ENCODE data around the gene DCAF12L1. TPM values are rescaled to one million over a fixed set of nuclear protein-coding genes. Genes with fewer than 3 reads are reported as not detected.

Gene DCAF12L1
- polyA plus RNA-seq (2011; rRNA removed) (not detected in 2 replicates), polyA minus RNA-seq (2011; rRNA and poly(A)+ RNA removed) (not detected in 2 replicates)

DNA sequence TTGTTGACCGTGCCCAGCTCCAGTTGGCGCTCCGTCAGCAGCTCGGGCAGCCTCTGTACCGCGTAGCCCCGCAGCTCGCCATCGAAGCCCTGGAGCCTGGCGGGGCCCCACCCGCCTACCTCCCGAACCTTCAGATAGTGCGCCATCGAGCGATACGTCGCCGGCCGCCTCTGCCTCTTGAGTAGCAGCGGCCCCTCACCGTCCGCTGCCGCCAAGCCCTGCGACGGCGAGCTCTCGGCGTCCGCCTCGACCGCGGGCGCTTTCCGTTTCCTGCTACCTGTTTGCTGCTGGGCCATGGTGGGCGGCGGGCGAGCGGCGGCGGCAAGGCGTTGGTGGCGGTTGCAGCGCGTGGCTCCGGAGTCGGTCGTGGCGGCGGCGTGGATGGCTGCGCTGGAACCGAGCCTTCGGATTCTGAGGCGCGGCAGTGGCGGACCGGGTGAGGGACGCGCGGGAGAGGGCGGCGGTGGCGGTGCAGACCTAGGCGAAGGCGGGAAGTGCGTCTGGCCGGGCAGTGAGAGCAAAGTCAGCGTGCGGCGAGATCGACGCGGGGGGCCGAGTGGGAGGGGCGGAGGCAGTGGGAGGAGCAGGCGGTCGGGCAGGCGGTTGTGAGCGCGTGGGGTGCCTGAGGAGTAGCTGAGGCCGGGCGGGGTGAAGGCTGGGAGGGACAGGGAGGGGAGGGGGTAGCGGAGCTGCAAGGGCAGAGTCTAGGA is at the start of gene DCAF12L1:
Gene DCAF12L1 (minus strand): TSS at position 502 of the 710 bp plus-strand sequence. CDS start 206 bp downstream, at position 296.
- no peak within 1 kb of the TSS for H3K4me3 ChIP-seq (ENCODE audit: low read depth, low read length)
- no peak for DNase-seq (ENCODE audit: low read depth, low spot score)
- ChIA-PET POLR2A (no interaction called here), CTCF (no interaction called here)
- TF ChIP-seq, protein P1, sequence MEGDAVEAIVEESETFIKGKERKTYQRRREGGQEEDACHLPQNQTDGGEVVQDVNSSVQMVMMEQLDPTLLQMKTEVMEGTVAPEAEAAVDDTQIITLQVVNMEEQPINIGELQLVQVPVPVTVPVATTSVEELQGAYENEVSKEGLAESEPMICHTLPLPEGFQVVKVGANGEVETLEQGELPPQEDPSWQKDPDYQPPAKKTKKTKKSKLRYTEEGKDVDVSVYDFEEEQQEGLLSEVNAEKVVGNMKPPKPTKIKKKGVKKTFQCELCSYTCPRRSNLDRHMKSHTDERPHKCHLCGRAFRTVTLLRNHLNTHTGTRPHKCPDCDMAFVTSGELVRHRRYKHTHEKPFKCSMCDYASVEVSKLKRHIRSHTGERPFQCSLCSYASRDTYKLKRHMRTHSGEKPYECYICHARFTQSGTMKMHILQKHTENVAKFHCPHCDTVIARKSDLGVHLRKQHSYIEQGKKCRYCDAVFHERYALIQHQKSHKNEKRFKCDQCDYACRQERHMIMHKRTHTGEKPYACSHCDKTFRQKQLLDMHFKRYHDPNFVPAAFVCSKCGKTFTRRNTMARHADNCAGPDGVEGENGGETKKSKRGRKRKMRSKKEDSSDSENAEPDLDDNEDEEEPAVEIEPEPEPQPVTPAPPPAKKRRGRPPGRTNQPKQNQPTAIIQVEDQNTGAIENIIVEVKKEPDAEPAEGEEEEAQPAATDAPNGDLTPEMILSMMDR (IDR thresholded peaks at IDR 0.05; ENCODE audit: low read depth, low read length) = no peak
- H3K27ac ChIP-seq (ENCODE audit: low read depth, low read length) = no peak within 1 kb of the TSS
- H3K27me3 ChIP-seq (ENCODE audit: control insufficient read depth, insufficient read depth, low read length) = no peaks in the 10 kb centered on the region
- H3K9me3 ChIP-seq (ENCODE audit: control insufficient read depth, insufficient read depth, low read length) = peaks cover 22% of the 10 kb centered on the region; the same call in 1 of the 2 replicates

DNA sequence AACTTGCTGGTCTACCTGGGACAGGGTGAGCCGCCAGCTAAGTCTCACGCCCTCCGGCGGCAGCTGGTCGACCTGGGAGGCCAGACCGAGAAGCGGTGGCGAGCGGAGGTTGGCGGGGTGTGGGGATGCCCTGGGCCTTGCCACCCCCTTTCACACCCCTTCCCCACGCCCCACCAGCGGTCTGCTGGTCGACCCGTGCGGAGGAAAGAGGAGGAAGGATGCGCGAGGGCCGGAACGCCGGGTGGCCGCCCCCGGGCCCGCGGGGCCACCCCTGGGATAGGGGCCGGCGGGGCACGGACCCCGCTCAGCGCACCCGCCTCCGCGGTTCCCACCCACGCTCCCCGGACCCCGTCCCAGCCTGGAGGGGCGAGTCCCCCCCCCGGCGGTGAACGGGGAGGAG is 28.3 kb upstream of the DCAF12L1 start:
- Histone ChIP-seq H3K27ac (ENCODE audit: low read depth, low read length) (no peak overlapping the region), H3K4me3 (ENCODE audit: low read depth, low read length) (no peak overlapping the region), H3K9me3 (ENCODE audit: control insufficient read depth, insufficient read depth, low read length) (no peaks in the 10 kb centered on the region; the same call in 1 of the 2 replicates), H3K27me3 (ENCODE audit: control insufficient read depth, insufficient read depth, low read length) (no peaks in the 10 kb centered on the region)
- DNase-seq (ENCODE audit: low read depth, low spot score) = no peak
- CTCF ChIA-PET = no interaction called here
- TF ChIP-seq, protein P1 (IDR thresholded peaks at IDR 0.05; ENCODE audit: low read depth, low read length) = no peak
- POLR2A ChIA-PET = no interaction called here

DNA sequence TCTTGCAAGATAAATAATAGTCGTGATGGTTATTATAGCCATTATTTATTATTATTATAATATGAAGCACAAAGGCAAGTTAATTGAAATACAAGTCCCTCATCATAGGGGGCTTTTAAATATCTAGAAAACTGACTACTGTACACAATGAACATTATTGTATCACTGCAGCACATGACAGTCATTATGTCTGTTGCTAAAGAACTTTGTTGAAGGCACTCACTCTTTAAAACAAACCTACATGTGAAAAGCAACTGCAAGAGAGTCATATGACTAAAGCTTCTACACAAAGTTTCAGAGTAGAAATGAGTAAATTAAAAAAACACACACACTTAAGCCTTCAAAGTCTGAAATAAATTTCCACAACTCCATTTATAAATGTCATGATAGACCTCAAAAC is 23.3 kb upstream of the DCAF12L1 start:
- ChIA-PET CTCF (no interaction called here), POLR2A (no interaction called here)
- Histone ChIP-seq H3K9me3 (ENCODE audit: control insufficient read depth, insufficient read depth, low read length) (no peaks in the 10 kb centered on the region; the same call in 1 of the 2 replicates), H3K4me3 (ENCODE audit: low read depth, low read length) (no peak overlapping the region), H3K27me3 (ENCODE audit: control insufficient read depth, insufficient read depth, low read length) (no peaks in the 10 kb centered on the region), H3K27ac (ENCODE audit: low read depth, low read length) (no peak overlapping the region)
- no peak for DNase-seq (ENCODE audit: low read depth, low spot score)
- TF ChIP-seq, protein P1 (IDR thresholded peaks at IDR 0.05; ENCODE audit: low read depth, low read length) = no peak

DNA sequence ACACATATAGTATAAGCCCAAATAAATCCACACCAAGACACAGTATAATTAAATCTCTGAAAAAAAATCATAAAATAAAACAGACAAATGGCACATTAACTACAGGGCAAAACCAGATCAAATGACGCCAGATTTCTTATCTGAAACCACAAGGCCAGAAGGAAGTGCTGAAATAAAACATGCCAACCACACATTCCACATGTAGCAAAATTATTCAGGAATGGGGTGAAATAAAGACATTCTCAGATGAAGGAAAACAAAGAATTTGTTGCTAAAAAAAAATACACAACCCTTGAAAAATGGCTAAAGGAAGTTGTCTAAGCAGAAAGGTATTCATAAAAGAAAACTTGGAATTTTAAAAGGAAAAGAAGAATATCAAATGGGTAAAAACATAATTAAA is 4.5 kb upstream of the DCAF12L1 start:
- ChIA-PET POLR2A (no interaction called here), CTCF (no interaction called here)
- Histone ChIP-seq H3K4me3 (ENCODE audit: low read depth, low read length) (no peak overlapping the region), H3K27ac (ENCODE audit: low read depth, low read length) (no peak overlapping the region), H3K27me3 (ENCODE audit: control insufficient read depth, insufficient read depth, low read length) (no peaks in the 10 kb centered on the region), H3K9me3 (ENCODE audit: control insufficient read depth, insufficient read depth, low read length) (peaks cover 10% of the 10 kb centered on the region; the same call in 1 of the 2 replicates)
- TF ChIP-seq, protein P1 (IDR thresholded peaks at IDR 0.05; ENCODE audit: low read depth, low read length) = no peak
- DNase-seq (ENCODE audit: low read depth, low spot score) = no peak

DNA sequence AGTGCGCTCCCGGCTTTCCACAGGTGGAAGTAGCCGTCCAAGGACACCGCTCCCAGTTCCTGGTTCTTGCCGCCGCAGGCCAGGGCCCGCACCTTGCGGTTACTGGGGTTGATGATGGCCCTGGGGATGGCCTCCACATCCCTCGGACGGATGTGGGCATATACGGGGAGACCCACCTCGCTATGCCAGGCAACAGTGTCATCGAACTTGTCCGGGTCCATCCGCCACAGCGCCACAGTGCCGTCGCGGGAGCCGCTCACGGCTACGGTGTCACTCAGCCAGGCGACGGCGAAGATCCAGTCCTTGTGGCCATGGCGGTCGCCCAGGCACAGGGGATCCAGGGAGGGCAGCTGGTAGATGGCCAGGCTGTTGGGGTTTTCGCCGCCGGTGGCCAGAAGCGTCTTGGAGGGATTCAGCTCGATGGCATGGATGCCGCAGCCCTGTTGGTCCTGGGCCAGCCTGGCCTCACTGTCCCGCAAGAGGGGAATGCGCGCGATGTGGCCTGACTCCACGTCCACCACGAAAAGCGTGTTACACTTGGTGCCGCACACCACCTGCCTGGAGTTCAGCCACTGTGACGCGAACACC is 795 bp downstream of the DCAF12L1 start:
- no peak for DNase-seq (ENCODE audit: low read depth, low spot score)
- Histone ChIP-seq H3K27me3 (ENCODE audit: control insufficient read depth, insufficient read depth, low read length) (no peaks in the 10 kb centered on the region), H3K4me3 (ENCODE audit: low read depth, low read length) (no peak overlapping the region), H3K27ac (ENCODE audit: low read depth, low read length) (no peak overlapping the region), H3K9me3 (ENCODE audit: control insufficient read depth, insufficient read depth, low read length) (peaks cover 22% of the 10 kb centered on the region; the same call in 1 of the 2 replicates)
- ChIA-PET POLR2A (no interaction called here), CTCF (no interaction called here)
- TF ChIP-seq, protein P1 (IDR thresholded peaks at IDR 0.05; ENCODE audit: low read depth, low read length) = no peak
